A549 treated with AZD2906 at 1 μM for 4 hours (cell line): ENCODE measurements around the gene GGTA1. TPM values are rescaled to one million over a fixed set of nuclear protein-coding genes. Genes with fewer than 3 reads are reported as not detected.

Experiments
- total RNA-seq: library from RNA; stranded (reverse); fragments of 200-300 nt; extraction: Qiagen RNA extraction; gene quantifications from 5 replicates; pipeline ENCODE4 v1.2.3, GENCODE V29; 2022

GGTA1 gene
- not detected in 5 replicates for total RNA-seq

GRCh38 chr9:121499427-121500164, at the start of gene GGTA1:
GGTA1 (minus strand) TSS chr9:121499844; CDS start chr9:121467922, 31,922 bp downstream.

Other genes starting within 250 kb of the GGTA1 start
- gene GSN, start 231.7 kb downstream of the GGTA1 start, total RNA-seq: 81.3 to 97.6 TPM (median 89.3 TPM) in 5 replicates
- 399 to 563 TPM (median 405 TPM) in 5 replicates for gene STOM, start 129.6 kb downstream of the GGTA1 start, total RNA-seq
- gene DAB2IP, start 151.8 kb upstream of the GGTA1 start, total RNA-seq: 9.8 to 14.0 TPM (median 11.2 TPM) in 5 replicates